ENCODE measurements around the gene MSLN. TPM values are rescaled to one million over a fixed set of nuclear protein-coding genes. Genes with fewer than 3 reads are reported as not detected.
"Not testable (repeated sequence)": the region's sequence is repeated elsewhere in the genome, so short reads cannot be mapped to it uniquely, and the experiment has no call there.

Gene MSLN
- total RNA-seq, 1 donor from 2014 or later, result 0.77 TPM

- H3K4me3 Mint-ChIP-seq, result no peak overlapping the region
- TF ChIP-seq, protein P1, sequence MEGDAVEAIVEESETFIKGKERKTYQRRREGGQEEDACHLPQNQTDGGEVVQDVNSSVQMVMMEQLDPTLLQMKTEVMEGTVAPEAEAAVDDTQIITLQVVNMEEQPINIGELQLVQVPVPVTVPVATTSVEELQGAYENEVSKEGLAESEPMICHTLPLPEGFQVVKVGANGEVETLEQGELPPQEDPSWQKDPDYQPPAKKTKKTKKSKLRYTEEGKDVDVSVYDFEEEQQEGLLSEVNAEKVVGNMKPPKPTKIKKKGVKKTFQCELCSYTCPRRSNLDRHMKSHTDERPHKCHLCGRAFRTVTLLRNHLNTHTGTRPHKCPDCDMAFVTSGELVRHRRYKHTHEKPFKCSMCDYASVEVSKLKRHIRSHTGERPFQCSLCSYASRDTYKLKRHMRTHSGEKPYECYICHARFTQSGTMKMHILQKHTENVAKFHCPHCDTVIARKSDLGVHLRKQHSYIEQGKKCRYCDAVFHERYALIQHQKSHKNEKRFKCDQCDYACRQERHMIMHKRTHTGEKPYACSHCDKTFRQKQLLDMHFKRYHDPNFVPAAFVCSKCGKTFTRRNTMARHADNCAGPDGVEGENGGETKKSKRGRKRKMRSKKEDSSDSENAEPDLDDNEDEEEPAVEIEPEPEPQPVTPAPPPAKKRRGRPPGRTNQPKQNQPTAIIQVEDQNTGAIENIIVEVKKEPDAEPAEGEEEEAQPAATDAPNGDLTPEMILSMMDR (conservative IDR thresholded peaks at IDR 0.05), result no peak
- H3K9me3 Mint-ChIP-seq, result no peaks in the 10 kb centered on the region
- no peaks in the 10 kb centered on the region for H3K36me3 Mint-ChIP-seq
- no peak overlapping the region for H3K27ac Mint-ChIP-seq
- H3K4me1 Mint-ChIP-seq (ENCODE audit: unreplicated experiment), result no peaks in the 10 kb centered on the region
- H3K27me3 Mint-ChIP-seq, result no peaks in the 10 kb centered on the region
- no peak for DNase-seq (ENCODE audit: extremely low spot score, unreplicated experiment)
Measured at GRCh38 chr16:770411-770810, 9.9 kb downstream of the MSLN start.

GRCh38 chr16:772959-773358, 12.4 kb downstream of the MSLN start:
- no peak for DNase-seq (ENCODE audit: extremely low spot score, unreplicated experiment)
- TF ChIP-seq, protein P1 (conservative IDR thresholded peaks at IDR 0.05), result no peak
- Mint-ChIP-seq H3K27ac (no peak overlapping the region), H3K4me3 (no peak overlapping the region), H3K36me3 (no peaks in the 10 kb centered on the region), H3K27me3 (peaks cover 5% of the 10 kb centered on the region), H3K4me1 (ENCODE audit: unreplicated experiment) (peaks cover 4% of the 10 kb centered on the region), H3K9me3 (no peaks in the 10 kb centered on the region)

DNA sequence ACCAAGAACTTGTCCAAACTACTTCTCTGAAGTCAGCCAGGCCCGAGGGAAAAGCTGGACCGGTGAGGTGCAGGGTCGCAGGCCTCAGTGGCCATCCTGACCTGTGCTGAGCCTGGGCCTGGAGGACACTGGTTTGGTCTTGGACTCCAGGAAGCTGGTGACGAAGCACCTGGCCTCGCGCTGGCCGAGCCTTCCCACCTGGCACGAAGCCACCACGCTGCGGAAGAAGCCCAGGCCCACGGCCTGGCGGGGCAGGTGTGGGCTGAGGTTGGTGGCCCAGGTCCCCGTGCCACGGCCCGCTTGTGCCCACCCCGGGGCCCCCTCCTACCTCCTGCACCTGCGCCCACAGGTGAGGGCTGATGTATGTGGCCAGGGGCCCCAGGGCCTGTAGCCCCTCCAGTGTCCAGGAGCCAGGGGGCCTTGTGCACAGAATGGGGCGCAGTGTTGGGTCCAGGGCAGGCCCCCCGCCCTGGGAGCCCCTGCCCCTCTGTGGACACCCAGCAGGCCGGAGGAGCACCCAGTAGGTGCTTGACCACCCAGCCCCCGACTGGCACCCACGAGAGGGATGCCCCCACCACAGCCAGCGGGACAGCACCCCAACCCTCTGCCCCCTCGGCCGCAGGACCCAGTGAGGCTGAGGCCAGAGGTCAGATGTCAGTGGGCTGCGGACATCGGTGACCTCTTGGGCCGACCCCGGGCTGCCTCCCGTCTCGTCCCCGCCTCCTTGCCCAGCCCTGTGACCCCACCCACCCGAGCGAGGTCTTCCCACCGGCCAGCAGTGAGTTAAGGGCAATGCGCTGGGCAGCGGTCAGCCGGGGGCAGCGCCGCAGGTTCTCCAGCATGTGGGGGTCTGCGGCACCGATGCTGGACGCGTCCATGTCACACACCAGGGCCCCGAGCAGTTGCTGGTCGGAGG, 13.8 kb downstream of the MSLN start:
- H3K4me1 Mint-ChIP-seq (ENCODE audit: unreplicated experiment), result peaks cover 4% of the 10 kb centered on the region
- H3K4me3 Mint-ChIP-seq, result no peak overlapping the region
- TF ChIP-seq, protein P1 (conservative IDR thresholded peaks at IDR 0.05), result no peak
- DNase-seq (ENCODE audit: extremely low spot score, unreplicated experiment), result no peak
- H3K9me3 Mint-ChIP-seq, result no peaks in the 10 kb centered on the region
- H3K27me3 Mint-ChIP-seq, result peaks cover 5% of the 10 kb centered on the region
- no peaks in the 10 kb centered on the region for H3K36me3 Mint-ChIP-seq
- H3K27ac Mint-ChIP-seq, result no peak overlapping the region

DNA sequence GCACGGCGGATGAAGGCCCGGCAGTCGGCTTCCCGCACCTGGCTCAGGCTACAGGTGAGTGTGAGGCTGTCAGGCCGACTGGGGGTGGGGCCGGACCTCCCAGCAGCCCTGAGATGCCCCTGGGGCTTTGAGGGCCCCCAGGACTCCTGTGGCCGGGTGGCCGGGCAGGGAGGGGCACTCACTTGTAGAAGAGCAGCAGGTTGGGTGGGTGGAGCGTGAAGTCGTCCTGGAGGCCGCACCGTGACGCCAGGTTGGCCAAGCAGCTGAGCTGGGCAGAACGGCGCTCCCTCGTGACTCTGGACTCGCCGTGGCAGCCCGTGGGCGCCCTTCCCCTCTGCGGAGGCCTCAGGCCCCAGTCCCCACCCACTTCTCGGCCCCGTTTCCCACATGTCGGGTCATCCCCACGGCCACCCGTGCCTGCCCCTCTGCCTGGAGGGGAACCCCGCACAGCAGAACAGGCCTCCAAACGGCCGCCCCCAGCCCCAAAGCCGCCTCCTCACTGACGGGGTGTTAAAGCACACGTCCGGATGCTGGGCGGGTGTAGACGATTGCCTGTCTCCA, 14.8 kb downstream of the MSLN start:
- Mint-ChIP-seq H3K36me3 (no peaks in the 10 kb centered on the region), H3K9me3 (no peaks in the 10 kb centered on the region), H3K4me1 (ENCODE audit: unreplicated experiment) (peaks cover 4% of the 10 kb centered on the region), H3K27ac (no peak overlapping the region), H3K4me3 (no peak overlapping the region), H3K27me3 (peaks cover 6% of the 10 kb centered on the region)
- no peak for DNase-seq (ENCODE audit: extremely low spot score, unreplicated experiment)
- TF ChIP-seq, protein P1 (conservative IDR thresholded peaks at IDR 0.05), result no peak

DNA sequence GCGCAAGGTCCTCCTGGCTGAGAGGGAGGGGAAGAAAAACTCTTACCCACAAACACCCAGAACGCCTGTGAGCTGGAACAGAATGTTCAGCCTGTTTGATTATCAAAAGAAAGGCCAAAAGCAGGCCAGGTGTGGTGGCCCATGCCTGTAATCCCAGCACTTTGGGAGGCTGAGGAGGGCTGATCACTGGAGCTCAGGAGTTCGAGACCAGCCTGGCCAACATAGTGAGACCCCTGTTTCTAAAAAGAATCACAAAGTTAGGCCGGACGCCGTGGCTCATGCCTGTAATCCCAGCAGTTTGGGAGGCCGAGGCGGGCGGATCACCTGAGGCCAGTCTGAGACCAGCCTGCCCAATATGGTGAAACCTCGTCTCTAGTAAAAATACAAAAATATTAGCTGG, 15.8 kb downstream of the MSLN start:
- not testable (repeated sequence) for H3K27ac Mint-ChIP-seq; H3K4me3 Mint-ChIP-seq; H3K36me3 Mint-ChIP-seq; H3K4me1 Mint-ChIP-seq (ENCODE audit: unreplicated experiment); H3K27me3 Mint-ChIP-seq; DNase-seq (ENCODE audit: extremely low spot score, unreplicated experiment); H3K9me3 Mint-ChIP-seq

- TF ChIP-seq, protein P1 (conservative IDR thresholded peaks at IDR 0.05), result no peak
- Mint-ChIP-seq H3K9me3 (no peaks in the 10 kb centered on the region), H3K4me3 (no peak overlapping the region), H3K4me1 (ENCODE audit: unreplicated experiment) (peaks cover 4% of the 10 kb centered on the region), H3K27ac (no peak overlapping the region), H3K36me3 (no peaks in the 10 kb centered on the region), H3K27me3 (peaks cover 10% of the 10 kb centered on the region)
- DNase-seq (ENCODE audit: extremely low spot score, unreplicated experiment), result no peak
Measured at GRCh38 chr16:776824-777223, 16.3 kb downstream of the MSLN start.
